HG02870 (cell line): ENCODE results near the gene LITAF.
"Not testable (repeated sequence)": the region's sequence is repeated elsewhere in the genome, so short reads cannot be mapped to it uniquely, and the experiment has no call there.

Experiments
- ATAC-seq: cut with Tn5 transposase; IDR thresholded peaks from one replicate; pipeline ENCODE4 v1.9.1; 2021; ENCODE audit warnings: mild to moderate bottlenecking, moderate library complexity; ENCODE audit not compliant: unreplicated experiment

The LITAF gene

GRCh38 chr16:11621539-11621919 lies 34.8 kb upstream of the LITAF start:
- ATAC-seq: no peak

- ATAC-seq: no peak
These were observed 33.7 kb upstream of the LITAF start for GRCh38 chr16:11620243-11621003.

GRCh38 chr16:11619327-11619851 lies 32.7 kb upstream of the LITAF start:
- no peak for ATAC-seq

DNA sequence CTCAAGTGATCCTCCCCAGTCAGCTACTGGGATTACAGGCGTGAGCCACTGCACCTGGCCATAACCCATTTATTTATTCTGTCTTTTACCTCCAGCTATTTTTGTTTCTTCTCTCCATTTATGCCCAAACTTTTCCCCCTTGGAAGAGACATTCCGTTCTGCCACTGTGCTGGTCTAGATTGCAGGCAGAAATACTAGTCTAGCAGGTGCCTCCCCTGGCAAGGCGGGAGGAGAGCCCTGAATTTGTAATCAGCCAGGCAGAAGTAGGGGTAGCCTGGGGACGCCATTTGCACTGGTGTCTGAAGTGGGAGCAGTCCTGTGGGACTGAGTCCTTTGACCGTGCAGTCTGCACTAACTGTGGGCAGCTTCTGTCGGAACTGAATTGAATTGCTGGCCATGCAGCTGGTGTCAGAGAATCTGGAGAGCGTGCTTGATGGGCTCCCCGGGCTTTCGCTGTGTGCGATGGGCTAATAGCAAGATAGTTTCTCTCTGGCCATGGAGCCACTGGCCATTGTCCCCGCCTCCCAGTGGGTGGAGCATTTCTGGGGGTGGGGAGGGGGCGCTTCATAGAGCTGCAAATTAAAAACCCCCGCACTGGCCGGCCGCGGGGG lies 31.5 kb upstream of the LITAF start:
- no peak for ATAC-seq

- no peak for ATAC-seq
These were observed 29.2 kb upstream of the LITAF start for GRCh38 chr16:11615748-11616447.

DNA sequence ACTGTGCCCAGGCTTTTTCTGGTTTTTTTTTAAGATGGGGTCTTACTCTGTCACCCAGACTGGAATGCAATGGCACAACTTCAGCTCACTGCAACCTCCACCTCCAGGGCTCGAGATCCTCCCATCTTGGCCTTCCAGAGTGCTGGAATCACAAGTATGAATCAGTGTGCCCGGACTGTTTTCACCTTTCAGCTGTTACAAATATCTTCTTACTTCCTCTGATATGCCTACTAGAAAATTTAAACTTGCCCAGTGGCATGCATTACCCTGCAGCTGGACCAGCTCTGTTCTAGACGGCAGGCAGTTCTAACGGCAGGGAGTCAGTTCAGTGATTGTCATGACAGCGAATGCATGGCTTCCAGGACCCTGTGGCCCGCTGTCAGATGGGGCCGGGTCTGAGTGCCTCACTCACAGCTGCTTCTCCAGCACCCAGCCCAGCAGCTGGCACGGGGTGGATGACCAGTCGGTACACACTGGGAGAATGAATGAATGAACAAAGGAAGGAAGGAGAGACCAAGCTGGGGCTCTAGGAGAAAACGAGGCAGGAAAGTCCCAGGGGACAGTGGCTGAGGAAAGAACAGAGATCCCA lies 28.0 kb upstream of the LITAF start:
- ATAC-seq: no peak

GRCh38 chr16:11613381-11614303 lies 26.9 kb upstream of the LITAF start:
- ATAC-seq: no peak

DNA sequence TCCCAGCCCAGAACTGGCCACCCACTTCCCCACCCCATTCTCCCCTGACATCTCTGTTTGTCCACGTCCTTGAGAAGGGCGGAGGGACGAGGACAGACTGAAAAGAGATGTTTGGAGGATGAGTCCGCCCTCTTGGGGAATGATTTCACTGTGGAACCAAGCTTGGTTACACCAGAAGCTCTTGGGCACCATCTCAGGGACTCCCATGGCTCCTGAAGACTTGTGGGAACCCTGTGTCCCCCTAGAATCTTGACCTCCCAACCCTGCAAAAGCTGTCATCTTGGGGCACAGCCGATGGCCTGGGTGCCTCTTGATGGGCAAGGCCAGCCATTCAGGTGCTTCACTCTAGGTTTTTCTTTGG lies 25.9 kb upstream of the LITAF start:
- ATAC-seq: no peak

DNA sequence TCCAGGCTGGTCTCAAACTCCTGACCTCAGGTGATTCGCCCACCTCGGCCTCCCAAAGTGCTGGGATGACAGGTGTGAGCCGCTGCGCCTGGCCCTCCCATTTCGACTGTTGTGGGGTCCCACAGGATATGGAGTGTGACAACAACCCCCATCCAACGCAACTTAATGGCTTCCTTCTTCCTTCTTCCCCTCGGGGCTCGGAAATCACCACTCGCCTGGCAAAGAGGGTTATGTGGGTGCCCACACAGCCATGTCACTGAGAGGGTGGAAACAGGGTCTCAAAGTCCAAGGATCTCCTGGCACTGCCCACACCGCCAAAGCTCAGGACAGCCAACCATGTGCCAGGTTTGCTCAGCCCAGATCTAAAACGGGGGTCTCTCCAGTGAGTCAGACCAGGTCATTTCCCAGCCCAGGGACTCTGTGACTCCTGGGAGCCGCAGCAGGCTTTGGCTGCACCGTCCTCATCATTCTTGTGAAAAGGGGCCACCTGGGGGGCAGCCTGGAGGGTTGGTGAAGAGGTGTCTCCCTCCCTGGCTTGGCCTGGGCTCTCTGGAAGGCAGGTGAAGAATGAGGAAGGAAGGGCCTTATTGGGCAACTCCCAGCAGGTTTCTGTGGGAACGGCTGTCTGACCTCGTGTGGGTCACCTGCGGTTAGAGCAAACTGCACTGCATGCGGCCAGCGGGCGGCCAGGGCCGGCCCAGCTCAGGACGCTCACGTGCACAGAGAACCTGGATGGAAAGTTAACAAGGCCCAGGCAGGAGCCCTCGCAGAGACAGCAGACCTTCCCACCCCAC lies 25.3 kb upstream of the LITAF start:
- ATAC-seq: no peak

GRCh38 chr16:11610580-11610979 lies 23.9 kb upstream of the LITAF start:
- ATAC-seq: no peak

DNA sequence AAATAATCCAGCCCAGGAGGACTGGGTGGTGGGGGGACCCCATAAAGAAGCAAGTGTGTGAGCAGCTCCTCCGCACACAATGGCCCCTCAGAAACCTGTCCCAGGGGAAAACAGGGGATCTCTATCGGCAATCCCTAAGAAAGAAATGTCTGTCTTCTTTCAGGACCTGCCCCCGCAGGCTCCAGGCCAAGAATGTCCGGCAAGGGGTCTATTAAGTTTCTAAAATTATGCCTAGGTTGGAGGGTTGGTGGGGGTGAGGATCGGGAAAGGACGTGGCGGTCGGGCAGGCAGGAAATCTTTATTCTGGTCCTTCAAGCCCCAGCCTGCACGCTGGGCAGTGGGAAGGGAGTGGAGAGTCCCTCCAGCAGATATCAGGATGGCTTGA lies 23.4 kb upstream of the LITAF start:
- no peak for ATAC-seq

DNA sequence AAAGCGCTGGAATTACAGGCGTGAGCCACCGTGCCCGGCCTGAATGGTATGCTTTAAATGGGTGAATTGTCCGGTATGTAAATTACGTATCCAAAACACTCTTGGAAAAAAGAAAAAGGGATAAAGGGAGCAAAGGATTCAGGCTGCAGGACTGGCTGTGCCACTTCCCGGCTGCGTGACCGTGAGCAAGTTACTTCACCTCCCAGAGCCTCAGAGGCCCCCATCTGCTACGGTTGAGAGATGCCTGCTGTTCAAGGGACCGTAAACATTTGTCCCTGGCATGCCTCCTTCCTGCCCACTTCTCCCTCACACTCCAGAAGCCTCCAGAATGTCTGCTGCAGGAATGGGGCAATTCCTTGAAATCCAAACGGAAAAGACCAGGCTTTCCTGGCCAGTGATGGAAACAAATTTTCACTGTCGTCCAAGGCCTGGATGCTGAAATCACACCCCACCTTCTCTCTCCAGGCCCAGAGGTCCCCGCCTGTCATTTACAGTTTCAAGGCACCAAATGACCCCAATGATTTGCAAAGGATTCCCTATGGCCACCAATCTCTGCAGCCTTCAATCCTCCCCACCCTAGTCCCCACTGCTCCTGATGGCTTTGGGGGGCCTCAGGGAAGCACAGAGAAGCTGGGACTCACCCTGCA lies 22.9 kb upstream of the LITAF start:
- no peak for ATAC-seq

DNA sequence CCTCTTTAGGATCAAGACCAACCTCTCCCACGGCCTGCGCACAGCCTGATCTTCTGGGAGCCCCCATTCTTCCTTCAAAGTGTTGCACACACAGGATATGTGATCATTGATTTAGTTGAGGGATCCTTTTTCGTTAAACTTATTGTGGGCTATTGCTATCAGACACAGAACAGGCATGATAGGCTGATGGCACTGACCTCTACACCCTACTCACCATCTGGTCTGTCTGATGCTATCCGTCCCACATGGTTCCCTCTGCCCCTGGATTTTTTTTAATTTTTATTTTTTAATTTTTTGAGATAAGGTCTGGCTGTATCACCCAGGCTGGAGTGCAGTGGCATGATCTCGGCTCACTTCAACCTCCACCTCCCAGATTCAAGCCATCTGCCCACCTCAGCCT lies 19.2 kb upstream of the LITAF start:
- ATAC-seq: no peak

DNA sequence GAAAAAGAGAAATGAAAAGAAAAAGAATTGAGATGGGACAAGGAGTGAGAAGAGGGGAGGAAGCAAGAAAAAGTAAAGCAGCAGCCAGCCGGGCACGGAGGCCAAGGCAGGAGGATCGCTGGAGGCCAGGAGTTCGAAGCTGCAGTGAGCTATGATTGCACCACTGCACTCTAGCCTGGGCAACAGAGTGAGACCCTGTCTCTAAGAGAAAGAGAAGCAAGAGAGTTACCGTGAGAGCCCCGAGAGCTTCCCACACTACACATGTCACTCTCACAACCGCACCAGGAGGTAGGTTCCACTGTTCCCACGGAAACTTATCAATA lies 18.8 kb upstream of the LITAF start:
- no peak for ATAC-seq

- ATAC-seq: no peak
These were observed 18.3 kb upstream of the LITAF start for GRCh38 chr16:11604783-11605563.

GRCh38 chr16:11604296-11604695 lies 17.6 kb upstream of the LITAF start:
- not testable (repeated sequence) for ATAC-seq

DNA sequence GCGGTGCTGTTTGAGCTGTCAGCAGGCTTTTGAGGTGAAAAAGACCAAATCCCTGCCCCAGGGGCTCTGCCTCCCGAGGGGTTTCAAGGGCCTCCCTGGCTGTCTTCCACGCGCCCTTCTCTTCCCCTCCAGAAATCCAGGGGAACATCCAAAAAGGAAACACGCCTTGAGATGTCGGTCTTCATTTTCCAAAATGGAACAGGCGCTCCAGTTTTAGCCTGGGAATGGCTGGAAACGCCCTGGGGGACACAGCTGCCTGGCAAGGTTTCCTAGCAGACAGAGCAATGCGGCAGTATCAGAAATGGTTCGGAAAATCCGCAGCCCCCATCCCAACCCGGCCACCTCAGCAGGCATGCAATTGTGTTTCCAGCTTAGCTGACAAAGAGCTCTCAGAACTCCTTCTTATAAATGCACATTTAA lies 16.6 kb upstream of the LITAF start:
- no peak for ATAC-seq

DNA sequence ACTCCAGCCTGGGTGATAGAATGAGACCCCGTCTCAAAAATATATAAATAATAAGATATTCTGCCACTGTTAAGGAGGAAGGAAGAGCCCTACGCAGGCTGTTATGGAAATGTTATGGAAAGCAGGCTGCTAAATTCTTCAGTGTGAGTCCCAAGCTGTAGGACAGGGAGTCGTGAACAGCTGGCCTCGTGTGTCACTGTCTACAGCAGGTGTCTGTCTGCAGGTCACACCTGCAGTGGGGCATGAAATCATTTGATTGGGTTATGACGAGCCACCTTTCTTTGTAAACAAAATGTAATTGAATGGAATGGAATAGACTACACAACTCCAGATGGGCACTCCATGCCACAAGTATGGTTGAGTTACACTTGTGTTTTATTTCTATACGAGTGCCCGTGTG lies 15.6 kb upstream of the LITAF start:
- ATAC-seq: no peak

DNA sequence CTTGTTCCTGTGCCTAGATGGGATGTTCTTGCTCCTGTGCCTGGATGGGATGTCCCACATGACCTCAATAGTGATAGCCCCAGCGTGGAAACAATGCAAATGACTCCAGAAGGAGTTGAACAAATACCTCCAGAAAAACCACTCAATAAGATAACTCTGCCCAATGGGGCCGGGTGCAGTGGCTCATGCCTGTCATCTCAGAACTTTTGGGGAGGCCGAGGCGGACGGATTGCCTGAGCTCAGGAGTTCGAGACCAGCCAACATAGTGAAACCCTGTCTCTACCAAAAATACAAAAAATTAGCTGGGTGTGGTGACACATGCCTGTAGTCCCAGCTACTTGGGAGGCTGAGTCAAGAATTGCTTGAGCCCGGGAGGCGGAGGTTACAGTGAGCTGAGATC lies 15.2 kb upstream of the LITAF start:
- no peak for ATAC-seq
